K562 (cell line): ENCODE measurements around the gene S1PR1. TPM values are rescaled to one million over a fixed set of nuclear protein-coding genes. Genes with fewer than 3 reads are reported as not detected.

Experiments
- AFF4 ChIP-seq: sonication (generic); formaldehyde crosslinking; IDR thresholded peaks from 2 replicates; pipeline ENCODE4 v1.8.0; 2023; ENCODE audit warnings: mild to moderate bottlenecking, missing genetic modification reagents
- E2F1 ChIP-seq: sonication (generic); formaldehyde crosslinking; IDR thresholded peaks from 2 replicates; pipeline ENCODE4 v1.8.1; 2023; ENCODE audit warnings: mild to moderate bottlenecking, missing genetic modification reagents, moderate library complexity
- GTF2B ChIP-seq: IDR thresholded peaks from 2 replicates; pipeline ENCODE4 v1.6.1; 2011; ENCODE audit not compliant: insufficient read length; ENCODE audit errors: extremely low read depth
- HNRNPL ChIP-seq: fragments of 200-400 bp; formaldehyde crosslinking; IDR thresholded peaks from 2 replicates; pipeline ENCODE4 v1.6.1; 2017; ENCODE audit warnings: low read depth, mild to moderate bottlenecking, low read length
- PKNOX1 ChIP-seq: fragments of 450-650 bp; IDR thresholded peaks from 2 replicates; pipeline ENCODE4 v1.6.1; 2016
- ZBTB11 ChIP-seq, 3 experiments: fragments of 200-800 bp in 1 of 3; fragments of 250-450 bp in 1 of 3; fragments of 450-650 bp in 1 of 3; sonication (Bioruptor Pico) in 1 of 3; sonication (Bioruptor generic) in 1 of 3; formaldehyde crosslinking in 1 of 3; IDR thresholded peaks; 2 replicates each; pipeline versions ENCODE4 v1.6.1 to v1.8.0; 2016 to 2022; ENCODE audit warnings: mild to moderate bottlenecking in 2 of 3, missing genetic modification characterization in 2 of 3, missing compliant biosample characterization in 1 of 3, moderate library complexity in 1 of 3
- ZFP91 ChIP-seq: sonication (generic); formaldehyde crosslinking; IDR thresholded peaks from 2 replicates; pipeline ENCODE4 v1.8.0; 2022; ENCODE audit warnings: mild to moderate bottlenecking, missing genetic modification reagents
- ZNF184 ChIP-seq: sonication (generic); formaldehyde crosslinking; IDR thresholded peaks from 2 replicates; pipeline ENCODE4 v1.5.0; 2020; ENCODE audit warnings: missing genetic modification reagents
- ZNF584 ChIP-seq: fragments of 200-800 bp; sonication (Bioruptor generic); IDR thresholded peaks from 2 replicates; pipeline ENCODE4 v1.6.1; 2016; ENCODE audit warnings: low read depth, mild to moderate bottlenecking, missing genetic modification characterization, missing compliant biosample characterization
- ZNF780A ChIP-seq: fragments of 250-450 bp; sonication (Bioruptor Pico); IDR thresholded peaks from 2 replicates; pipeline ENCODE4 v1.5.0; 2021; ENCODE audit warnings: mild to moderate bottlenecking
- polyA plus RNA-seq, 8 experiments: library from polyadenylated mRNA; depleted of rRNA in 4 of 8; stranded (reverse) in 5 of 8; unstranded in 3 of 8; fragments of >200 nt; fragmentation: Nextera tagmentation in 2 of 8; fragmentation: Illumina TruSeq in 1 of 8; extraction: Ambion mirVana in 2 of 8; extraction: Trizol in 1 of 8; gene quantifications; 2 replicates each; pipeline versions ENCODE4 v1.2.1 to v1.2.3, GENCODE V29; 2011 to 2014; ENCODE audit warnings: inconsistent platforms in 1 of 8, missing spikeins in 1 of 8
- total RNA-seq, 7 experiments: library from RNA; depleted of rRNA in 6 of 7; stranded (reverse); fragments of >200 nt in 6 of 7; fragmentation: Illumina TruSeq in 2 of 7; extraction: Trizol in 2 of 7; gene quantifications; 2 replicates each; pipeline versions ENCODE4 v1.2.1 to v1.2.3, GENCODE V29; 2011 to 2021; ENCODE audit warnings: low replicate concordance in 1 of 7

The S1PR1 gene
- total and polyA plus RNA-seq, 9 of the 15 experiments (the other 6 are each of a cell fraction or from before 2014, with no cell fraction given): 0.22 to 1.2 (median 0.43) TPM

GRCh38 chr1:101290119-101290921 lies 53.5 kb downstream of the S1PR1 start (continued):
- no peak for TF ChIP-seq ZBTB11 (CRISPR knock-in tag; IDR thresholded peaks at IDR 0.05)
- TF ChIP-seq ZNF780A: no peak
- no peak for TF ChIP-seq PKNOX1
- no peak for TF ChIP-seq ZNF184 (CRISPR knock-in tag)
- no peak for TF ChIP-seq AFF4 (CRISPR knock-in tag)
- TF ChIP-seq ZNF584 (CRISPR knock-in tag): no peak
- TF ChIP-seq ZFP91 (CRISPR knock-in tag): no peak
- no peak for TF ChIP-seq E2F1 (CRISPR knock-in tag)
- TF ChIP-seq HNRNPL: no peak
- TF ChIP-seq GTF2B: no peak
